ENCODE measurements around the gene HAVCR2.

The HAVCR2 gene

GRCh38 chr5:157066080-157066479, 42.8 kb downstream of the HAVCR2 start:
- H3K79me2 ChIP-seq (ENCODE audit: insufficient read depth, low read length) = no peaks in the 10 kb centered on the region
- no peaks in the 10 kb centered on the region for H3F3A ChIP-seq (ENCODE audit: insufficient read depth, low read length)
- no peak overlapping the region for H3K27ac ChIP-seq (ENCODE audit: low read depth, low read length, poor library complexity, severe bottlenecking)
- no peaks in the 10 kb centered on the region for H4K20me1 ChIP-seq (ENCODE audit: insufficient read depth, low read length)
- no peak overlapping the region for H2AFZ ChIP-seq (ENCODE audit: low read length)
- H3K9me2 ChIP-seq (ENCODE audit: low read depth, low read length) = no peaks in the 10 kb centered on the region
- H3K4me2 ChIP-seq (ENCODE audit: low read length) = no peak overlapping the region
- no peaks in the 10 kb centered on the region for H3K36me3 ChIP-seq (ENCODE audit: insufficient read depth, low read length)
- H3K9me3 ChIP-seq (ENCODE audit: low read length) = no peaks in the 10 kb centered on the region
- TF ChIP-seq EZH2 (IDR thresholded peaks at IDR 0.05; ENCODE audit: borderline replicate concordance, low read length) (no peak), CTCF (IDR thresholded peaks at IDR 0.05; ENCODE audit: low read length) (no peak)
- H3K27me3 ChIP-seq (ENCODE audit: insufficient read depth, low read length) = no peaks in the 10 kb centered on the region
- H3K4me3 ChIP-seq (ENCODE audit: low read depth, low read length, poor library complexity, severe bottlenecking) = no peak overlapping the region
- no peak overlapping the region for H3K9ac ChIP-seq (ENCODE audit: low read length)
- no peaks in the 10 kb centered on the region for H3K4me1 ChIP-seq (ENCODE audit: insufficient read depth, low read length, severe bottlenecking)

DNA sequence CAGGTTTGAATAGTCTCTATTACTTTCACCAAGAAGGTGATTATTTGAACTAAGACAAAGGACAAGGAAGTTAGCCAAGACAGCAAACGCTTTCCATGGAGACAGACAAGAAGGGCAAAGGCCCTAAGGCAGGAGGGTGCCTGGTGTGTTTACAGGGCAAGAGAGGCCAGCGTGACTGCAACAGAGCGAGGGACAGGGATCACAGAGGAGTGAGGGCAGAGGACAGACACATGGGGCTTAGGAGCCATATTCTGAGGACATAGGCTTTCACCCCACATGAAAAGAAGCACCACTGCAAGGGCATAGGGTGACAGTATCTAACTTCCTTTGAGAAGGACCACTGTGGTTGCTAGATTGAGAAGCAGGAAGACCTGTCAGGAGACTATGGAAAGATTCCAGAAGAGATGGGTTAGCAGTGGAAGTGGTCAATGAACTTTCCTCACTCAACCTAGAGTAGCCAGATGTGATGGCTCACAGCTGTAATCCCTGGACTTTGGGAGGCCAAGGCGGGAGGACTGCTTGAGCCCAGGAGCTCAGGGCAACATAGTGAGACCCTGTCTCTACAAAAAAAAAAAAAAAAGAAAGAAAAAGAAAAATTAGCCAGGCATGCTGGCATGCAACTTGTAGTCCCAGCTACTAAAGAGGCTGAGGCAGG, 44.9 kb downstream of the HAVCR2 start:
- Histone ChIP-seq H3K4me2 (ENCODE audit: low read length) (no peak overlapping the region), H3F3A (ENCODE audit: insufficient read depth, low read length) (no peaks in the 10 kb centered on the region)

DNA sequence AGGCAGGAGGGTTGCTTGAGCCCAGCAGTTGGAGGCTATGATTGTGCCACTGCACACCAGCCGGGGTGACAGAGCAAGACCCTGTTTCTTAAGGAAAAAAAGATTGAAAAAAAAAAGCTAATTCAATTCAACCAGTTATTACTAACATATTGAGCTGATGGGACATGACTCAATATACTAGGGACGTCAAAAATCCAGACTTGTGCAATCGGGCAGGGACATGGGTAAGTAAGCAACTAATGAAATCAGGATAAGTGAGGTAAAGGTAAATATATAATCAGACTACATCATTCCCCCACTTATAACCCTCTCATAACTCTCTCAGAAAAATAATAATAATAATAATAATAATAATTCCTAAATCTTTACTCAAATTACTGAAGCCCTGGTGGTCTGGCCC, 49.0 kb downstream of the HAVCR2 start:
- H3K9me2 ChIP-seq (ENCODE audit: low read depth, low read length) = no peaks in the 10 kb centered on the region
- no peak overlapping the region for H3K4me2 ChIP-seq (ENCODE audit: low read length)
- no peaks in the 10 kb centered on the region for H3K27me3 ChIP-seq (ENCODE audit: insufficient read depth, low read length)
- no peaks in the 10 kb centered on the region for H3F3A ChIP-seq (ENCODE audit: insufficient read depth, low read length)
- no peaks in the 10 kb centered on the region for H3K4me1 ChIP-seq (ENCODE audit: insufficient read depth, low read length, severe bottlenecking)
- H4K20me1 ChIP-seq (ENCODE audit: insufficient read depth, low read length) = no peaks in the 10 kb centered on the region
- H3K36me3 ChIP-seq (ENCODE audit: insufficient read depth, low read length) = no peaks in the 10 kb centered on the region
- no peak overlapping the region for H2AFZ ChIP-seq (ENCODE audit: low read length)
- no peak overlapping the region for H3K9ac ChIP-seq (ENCODE audit: low read length)
- H3K79me2 ChIP-seq (ENCODE audit: insufficient read depth, low read length) = no peaks in the 10 kb centered on the region
- TF ChIP-seq EZH2 (IDR thresholded peaks at IDR 0.05; ENCODE audit: borderline replicate concordance, low read length) = no peak
- TF ChIP-seq CTCF (IDR thresholded peaks at IDR 0.05; ENCODE audit: low read length) = no peak
- no peak overlapping the region for H3K27ac ChIP-seq (ENCODE audit: low read depth, low read length, poor library complexity, severe bottlenecking)
- no peak overlapping the region for H3K4me3 ChIP-seq (ENCODE audit: low read depth, low read length, poor library complexity, severe bottlenecking)
- H3K9me3 ChIP-seq (ENCODE audit: low read length) = no peaks in the 10 kb centered on the region

More for the DNA sequence above, 44.9 kb downstream of the HAVCR2 start:
- Histone ChIP-seq H3K9me2 (ENCODE audit: low read depth, low read length) (no peaks in the 10 kb centered on the region), H3K4me3 (ENCODE audit: low read depth, low read length, poor library complexity, severe bottlenecking) (no peak overlapping the region), H3K9me3 (ENCODE audit: low read length) (no peaks in the 10 kb centered on the region), H3K9ac (ENCODE audit: low read length) (no peak overlapping the region), H4K20me1 (ENCODE audit: insufficient read depth, low read length) (no peaks in the 10 kb centered on the region), H3K79me2 (ENCODE audit: insufficient read depth, low read length) (no peaks in the 10 kb centered on the region), H2AFZ (ENCODE audit: low read length) (no peak overlapping the region), H3K27me3 (ENCODE audit: insufficient read depth, low read length) (no peaks in the 10 kb centered on the region), H3K27ac (ENCODE audit: low read depth, low read length, poor library complexity, severe bottlenecking) (no peak overlapping the region), H3K4me1 (ENCODE audit: insufficient read depth, low read length, severe bottlenecking) (no peaks in the 10 kb centered on the region), H3K36me3 (ENCODE audit: insufficient read depth, low read length) (no peaks in the 10 kb centered on the region)
- TF ChIP-seq EZH2 (IDR thresholded peaks at IDR 0.05; ENCODE audit: borderline replicate concordance, low read length) (no peak), CTCF (IDR thresholded peaks at IDR 0.05; ENCODE audit: low read length) (no peak)
